GM12878 (cell line): ENCODE measurements around the gene LSM7. TPM values are rescaled to one million over a fixed set of nuclear protein-coding genes. Genes with fewer than 3 reads are reported as not detected.

Experiments
- BRCA1 ChIP-seq: IDR thresholded peaks from 2 replicates; pipeline ENCODE4 v1.6.1; 2011; ENCODE audit warnings: low read depth, low read length, improper control_type of control experiment
- CEBPB ChIP-seq, 2 experiments: fragments of 150-350 bp in 1 of 2; IDR thresholded peaks; 2 replicates each; pipeline ENCODE4 v1.6.1; 2012 to 2014; ENCODE audit warnings: low read depth in 2 of 2, low read length in 2 of 2, borderline replicate concordance in 1 of 2, inconsistent platforms in 1 of 2
- E4F1 ChIP-seq: fragments of 450-650 bp; IDR thresholded peaks from 2 replicates; pipeline ENCODE4 v1.6.1; 2018; ENCODE audit warnings: borderline replicate concordance, mild to moderate bottlenecking; ENCODE audit not compliant: partially characterized antibody
- ETV6 ChIP-seq, 2 experiments: fragments of 450-650 bp in 1 of 2; IDR thresholded peaks in 1 of 2; conservative IDR thresholded peaks in 1 of 2; 2 replicates each; pipeline ENCODE4 v1.6.1; 2014; ENCODE audit warnings: antibody characterized with exemption in 1 of 2, borderline replicate concordance in 1 of 2, low read depth in 1 of 2, mild to moderate bottlenecking in 1 of 2, moderate library complexity in 1 of 2
- MLLT1 ChIP-seq: fragments of 450-650 bp; IDR thresholded peaks from 2 replicates; pipeline ENCODE4 v1.6.1; 2016; ENCODE audit warnings: mild to moderate bottlenecking
- NFIC ChIP-seq: IDR thresholded peaks from 2 replicates; pipeline ENCODE4 v1.6.1; 2012; ENCODE audit warnings: low read depth, mild to moderate bottlenecking, inconsistent platforms, low read length, moderate library complexity
- NFYA ChIP-seq: IDR thresholded peaks from 2 replicates; pipeline ENCODE4 v1.6.1; 2011; ENCODE audit warnings: low read depth, mild to moderate bottlenecking, low read length, improper control_type of control experiment, borderline replicate concordance
- polyA plus RNA-seq, 11 experiments: library from polyadenylated mRNA; depleted of rRNA in 4 of 11; unstranded in 6 of 11; stranded (reverse) in 5 of 11; fragments of >200 nt; fragmentation: Nextera tagmentation in 4 of 11; fragmentation: Illumina TruSeq in 1 of 11; extraction: Ambion mirVana in 4 of 11; extraction: Trizol in 1 of 11; gene quantifications; 1 replicate in 1 of 11; 2 replicates in 10 of 11; pipeline versions ENCODE4 v1.2.1 to v1.2.3, GENCODE V29; 2011 to 2016; ENCODE audit warnings: inconsistent platforms in 2 of 11, missing spikeins in 2 of 11, low read depth in 1 of 11
- total RNA-seq, 4 experiments: library from RNA; depleted of rRNA in 3 of 4; stranded (reverse); fragments of >200 nt in 3 of 4; fragmentation: Illumina TruSeq in 1 of 4; extraction: Trizol in 1 of 4; gene quantifications; 2 replicates each; pipeline versions ENCODE4 v1.2.1 to v1.2.3, GENCODE V29; 2013 to 2021
- TF ChIP-seq, protein P1 (sequence below): fragments of 450-650 bp; IDR thresholded peaks from 2 replicates; pipeline ENCODE4 v1.6.1; 2016; ENCODE audit warnings: mild to moderate bottlenecking, moderate library complexity, borderline replicate concordance
- TF ChIP-seq, protein P2 (sequence below): fragments of 450-650 bp; formaldehyde crosslinking; IDR thresholded peaks from 2 replicates; pipeline ENCODE4 v1.5.0; 2022; ENCODE audit warnings: mild to moderate bottlenecking, missing genetic modification characterization

LSM7 gene
- total and polyA plus RNA-seq, 10 of the 15 experiments (the other 5 are each of a cell fraction or from before 2014, with no cell fraction given) = 24.4 to 424 (median 217) TPM

DNA sequence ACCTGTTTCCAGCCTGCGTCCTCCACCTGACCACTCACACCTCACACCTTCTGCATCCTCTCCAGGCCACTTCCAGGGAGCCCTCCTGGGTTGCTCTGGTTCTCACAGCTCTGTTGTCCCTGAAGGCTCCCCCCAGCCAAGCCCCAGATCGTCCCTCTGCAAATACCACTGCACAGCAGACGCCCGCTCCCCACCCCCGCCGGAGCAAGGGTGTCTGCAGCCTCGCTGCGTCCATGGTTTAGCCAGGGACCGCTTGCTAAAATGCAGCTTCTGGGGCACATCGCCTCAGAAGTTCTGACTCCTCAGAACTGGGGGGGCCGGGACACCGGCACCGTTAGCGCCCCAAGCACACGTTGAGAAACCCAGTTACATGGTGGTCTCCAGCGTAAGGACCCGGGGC is 21.4 kb downstream of the LSM7 start (continued):
- TF ChIP-seq, protein P1, sequence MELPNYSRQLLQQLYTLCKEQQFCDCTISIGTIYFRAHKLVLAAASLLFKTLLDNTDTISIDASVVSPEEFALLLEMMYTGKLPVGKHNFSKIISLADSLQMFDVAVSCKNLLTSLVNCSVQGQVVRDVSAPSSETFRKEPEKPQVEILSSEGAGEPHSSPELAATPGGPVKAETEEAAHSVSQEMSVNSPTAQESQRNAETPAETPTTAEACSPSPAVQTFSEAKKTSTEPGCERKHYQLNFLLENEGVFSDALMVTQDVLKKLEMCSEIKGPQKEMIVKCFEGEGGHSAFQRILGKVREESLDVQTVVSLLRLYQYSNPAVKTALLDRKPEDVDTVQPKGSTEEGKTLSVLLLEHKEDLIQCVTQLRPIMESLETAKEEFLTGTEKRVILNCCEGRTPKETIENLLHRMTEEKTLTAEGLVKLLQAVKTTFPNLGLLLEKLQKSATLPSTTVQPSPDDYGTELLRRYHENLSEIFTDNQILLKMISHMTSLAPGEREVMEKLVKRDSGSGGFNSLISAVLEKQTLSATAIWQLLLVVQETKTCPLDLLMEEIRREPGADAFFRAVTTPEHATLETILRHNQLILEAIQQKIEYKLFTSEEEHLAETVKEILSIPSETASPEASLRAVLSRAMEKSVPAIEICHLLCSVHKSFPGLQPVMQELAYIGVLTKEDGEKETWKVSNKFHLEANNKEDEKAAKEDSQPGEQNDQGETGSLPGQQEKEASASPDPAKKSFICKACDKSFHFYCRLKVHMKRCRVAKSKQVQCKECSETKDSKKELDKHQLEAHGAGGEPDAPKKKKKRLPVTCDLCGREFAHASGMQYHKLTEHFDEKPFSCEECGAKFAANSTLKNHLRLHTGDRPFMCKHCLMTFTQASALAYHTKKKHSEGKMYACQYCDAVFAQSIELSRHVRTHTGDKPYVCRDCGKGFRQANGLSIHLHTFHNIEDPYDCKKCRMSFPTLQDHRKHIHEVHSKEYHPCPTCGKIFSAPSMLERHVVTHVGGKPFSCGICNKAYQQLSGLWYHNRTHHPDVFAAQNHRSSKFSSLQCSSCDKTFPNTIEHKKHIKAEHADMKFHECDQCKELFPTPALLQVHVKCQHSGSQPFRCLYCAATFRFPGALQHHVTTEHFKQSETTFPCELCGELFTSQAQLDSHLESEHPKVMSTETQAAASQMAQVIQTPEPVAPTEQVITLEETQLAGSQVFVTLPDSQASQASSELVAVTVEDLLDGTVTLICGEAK = no peak
- TF ChIP-seq NFYA = no peak
- TF ChIP-seq BRCA1 = no peak
- no peak for TF ChIP-seq CEBPB (IDR thresholded peaks at IDR 0.05; ENCODE audit: borderline replicate concordance in 1 of 2, low read depth in 2 of 2, low read length in 2 of 2)
- no peak for TF ChIP-seq ETV6 (conservative IDR thresholded peaks at IDR 0.05 in 1 of 2, IDR thresholded peaks at IDR 0.05 in 1 of 2; ENCODE audit: borderline replicate concordance in 1 of 2, low read depth in 1 of 2)
- TF ChIP-seq NFIC = no peak
- TF ChIP-seq, protein P2, sequence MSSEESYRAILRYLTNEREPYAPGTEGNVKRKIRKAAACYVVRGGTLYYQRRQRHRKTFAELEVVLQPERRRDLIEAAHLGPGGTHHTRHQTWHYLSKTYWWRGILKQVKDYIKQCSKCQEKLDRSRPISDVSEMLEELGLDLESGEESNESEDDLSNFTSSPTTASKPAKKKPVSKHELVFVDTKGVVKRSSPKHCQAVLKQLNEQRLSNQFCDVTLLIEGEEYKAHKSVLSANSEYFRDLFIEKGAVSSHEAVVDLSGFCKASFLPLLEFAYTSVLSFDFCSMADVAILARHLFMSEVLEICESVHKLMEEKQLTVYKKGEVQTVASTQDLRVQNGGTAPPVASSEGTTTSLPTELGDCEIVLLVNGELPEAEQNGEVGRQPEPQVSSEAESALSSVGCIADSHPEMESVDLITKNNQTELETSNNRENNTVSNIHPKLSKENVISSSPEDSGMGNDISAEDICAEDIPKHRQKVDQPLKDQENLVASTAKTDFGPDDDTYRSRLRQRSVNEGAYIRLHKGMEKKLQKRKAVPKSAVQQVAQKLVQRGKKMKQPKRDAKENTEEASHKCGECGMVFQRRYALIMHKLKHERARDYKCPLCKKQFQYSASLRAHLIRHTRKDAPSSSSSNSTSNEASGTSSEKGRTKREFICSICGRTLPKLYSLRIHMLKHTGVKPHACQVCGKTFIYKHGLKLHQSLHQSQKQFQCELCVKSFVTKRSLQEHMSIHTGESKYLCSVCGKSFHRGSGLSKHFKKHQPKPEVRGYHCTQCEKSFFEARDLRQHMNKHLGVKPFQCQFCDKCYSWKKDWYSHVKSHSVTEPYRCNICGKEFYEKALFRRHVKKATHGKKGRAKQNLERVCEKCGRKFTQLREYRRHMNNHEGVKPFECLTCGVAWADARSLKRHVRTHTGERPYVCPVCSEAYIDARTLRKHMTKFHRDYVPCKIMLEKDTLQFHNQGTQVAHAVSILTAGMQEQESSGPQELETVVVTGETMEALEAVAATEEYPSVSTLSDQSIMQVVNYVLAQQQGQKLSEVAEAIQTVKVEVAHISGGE (CRISPR knock-in tag) = no peak
- TF ChIP-seq E4F1 = no peak
- TF ChIP-seq MLLT1 = no peak
